Germinal center (tissue), 1 donor: ENCODE data around the gene ID3.

Experiments
- DNase-seq: peaks from one replicate; pipeline ENCODE4 v3.0.0; 2012; ENCODE audit warnings: mixed read lengths, low spot score

ID3 gene

GRCh38 chr1:23564529-23565122 lies 5.3 kb upstream of the ID3 start:
- DNase-seq = no peak

GRCh38 chr1:23563755-23564374 lies 4.6 kb upstream of the ID3 start:
- DNase-seq = no peak

GRCh38 chr1:23563003-23563402 lies 3.7 kb upstream of the ID3 start:
- no peak for DNase-seq

GRCh38 chr1:23562137-23562876 lies 3.0 kb upstream of the ID3 start:
- DNase-seq = peak; percentile 57

- DNase-seq = no peak
Measured at GRCh38 chr1:23561813-23562100, 2.5 kb upstream of the ID3 start.

- no peak for DNase-seq
Measured at GRCh38 chr1:23561076-23561812, 1.9 kb upstream of the ID3 start.

- DNase-seq = no peak
Measured at GRCh38 chr1:23559985-23560741, 862 bp upstream of the ID3 start.

GRCh38 chr1:23558872-23559135 lies 497 bp downstream of the ID3 start:
- no peak for DNase-seq

- DNase-seq = no peak
Measured at GRCh38 chr1:23558140-23558871, 995 bp downstream of the ID3 start.

GRCh38 chr1:23557471-23558124 lies 1.7 kb downstream of the ID3 start:
- no peak for DNase-seq

- no peak for DNase-seq
Measured at GRCh38 chr1:23556635-23557470, 2.4 kb downstream of the ID3 start.

- DNase-seq = no peak
Measured at GRCh38 chr1:23555986-23556634, 3.2 kb downstream of the ID3 start.

GRCh38 chr1:23555270-23555985 lies 3.9 kb downstream of the ID3 start:
- no peak for DNase-seq

GRCh38 chr1:23554481-23555269 lies 4.6 kb downstream of the ID3 start:
- DNase-seq = peak; percentile 92

GRCh38 chr1:23554127-23554480 lies 5.2 kb downstream of the ID3 start:
- DNase-seq = no peak

GRCh38 chr1:23553231-23554126 lies 5.8 kb downstream of the ID3 start:
- DNase-seq = no peak

- DNase-seq = no peak
Measured at GRCh38 chr1:23551849-23552248, 7.5 kb downstream of the ID3 start.
